Panc1 (cell line): ENCODE results near the gene EGR1. TPM values are rescaled to one million over a fixed set of nuclear protein-coding genes. Genes with fewer than 3 reads are reported as not detected.

Source experiments
- ATAC-seq: fragments of 200-7000 bp; cut with Tn5 transposase; 2 replicates; pipeline ENCODE4 v1.9.1; 2020; ENCODE audit warnings: mild to moderate bottlenecking, moderate library complexity
- BruUV-seq: library from RNA; stranded (reverse); fragments of 400-500 nt; replicated peaks from 2 replicates; lab custom pipeline; 2021; lab: Mats Ljungman, UMichigan
- CTCF ChIA-PET: fragments of 300-600 bp; sonication (Branson Sonifier 250); formaldehyde crosslinking; loops from one replicate; lab custom pipeline; 2022; ENCODE audit warnings: antibody characterized with exemption; lab: Charles Lee
- POLR2A ChIA-PET: fragments of 300-600 bp; sonication (Branson Sonifier 250); formaldehyde crosslinking; loops from one replicate; lab custom pipeline; 2022; ENCODE audit warnings: antibody characterized with exemption; lab: Charles Lee
- DNase-seq: peaks from one replicate; pipeline ENCODE4 v3.0.0-alpha.2; 2010; ENCODE audit warnings: low read depth, low spot score
- H3K27ac ChIP-seq: 2 replicates; pipeline ENCODE4 v1.5.1; 2011; ENCODE audit warnings: mild to moderate bottlenecking, low read length, inconsistent platforms
- H3K27me3 ChIP-seq: fragments of 200-500 bp; sonication (Bioruptor generic); 2 replicates; pipeline ENCODE4 v1.6.0; 2014; ENCODE audit warnings: low read length, inconsistent platforms; ENCODE audit not compliant: control insufficient read depth, insufficient read depth
- H3K36me3 ChIP-seq: fragments of 200-500 bp; sonication (Bioruptor generic); 2 replicates; pipeline ENCODE4 v1.5.1; 2014; ENCODE audit warnings: inconsistent platforms, mild to moderate bottlenecking, low read length, moderate library complexity; ENCODE audit not compliant: control insufficient read depth, insufficient read depth
- H3K4me1 ChIP-seq: 2 replicates; pipeline ENCODE4 v1.5.1; 2011; ENCODE audit warnings: inconsistent platforms, mild to moderate bottlenecking, low read length, moderate library complexity; ENCODE audit not compliant: control insufficient read depth, insufficient read depth
- H3K4me3 ChIP-seq, 2 experiments: 2 replicates each; pipeline ENCODE4 v1.5.1; 2011 to 2012; ENCODE audit warnings: low read depth in 2 of 2, low read length in 2 of 2, mild to moderate bottlenecking in 2 of 2, inconsistent platforms in 1 of 2, moderate library complexity in 1 of 2
- H3K9me3 ChIP-seq: fragments of 200-500 bp; sonication (Bioruptor generic); 2 replicates; pipeline ENCODE4 v1.5.1; 2014; ENCODE audit warnings: low read depth, mild to moderate bottlenecking, inconsistent platforms, low read length, moderate library complexity; ENCODE audit not compliant: control insufficient read depth, insufficient read depth
- CTCF ChIP-seq: fragments of 450-650 bp; IDR thresholded peaks from 2 replicates; pipeline ENCODE4 v1.5.1; 2017; ENCODE audit warnings: mild to moderate bottlenecking
- POLR2AphosphoS5 ChIP-seq: IDR thresholded peaks from 2 replicates; pipeline ENCODE4 v1.6.1; 2012; ENCODE audit warnings: mild to moderate bottlenecking, low read depth, low read length, moderate library complexity
- REST ChIP-seq, 2 experiments: IDR thresholded peaks; 2 replicates each; pipeline ENCODE4 v1.6.1; 2011 to 2012; ENCODE audit warnings: low read depth in 2 of 2, control low read depth in 1 of 2, low read length in 1 of 2, mild to moderate bottlenecking in 1 of 2, moderate library complexity in 1 of 2; ENCODE audit not compliant: insufficient read depth in 1 of 2
- SIN3A ChIP-seq: IDR thresholded peaks from 2 replicates; pipeline ENCODE4 v1.6.1; 2012; ENCODE audit warnings: low read depth, mild to moderate bottlenecking, low read length, moderate library complexity, borderline replicate concordance; ENCODE audit not compliant: insufficient read depth
- TCF7L2 ChIP-seq: IDR thresholded peaks from 2 replicates; pipeline ENCODE4 v1.6.1; 2011; ENCODE audit warnings: mild to moderate bottlenecking, low read depth, low read length, inconsistent platforms
- in situ Hi-C: cut with HindIII; loops from 2 replicates; pipeline ENCODE4 v1.10.0; 2016; ENCODE audit warnings: low sequenced_read_pairs, low pct_unique_long_range_greater_than_20kb
- intact Hi-C: fragments of 100-400 bp; cut with micrococcal nuclease; formaldehyde crosslinking; loops from one replicate; pipeline ENCODE4 v1.10.0; 2022; ENCODE audit not compliant: unreplicated experiment
- total RNA-seq: library from RNA; stranded (reverse); gene quantifications from one replicate; pipeline ENCODE4 v1.2.1, GENCODE V29; 2021; ENCODE audit not compliant: unreplicated experiment

Gene EGR1
- total RNA-seq, 1 experiment from 2014 or later, result 12.0 TPM

- DNase-seq (no peak), ATAC-seq (no peak)
- intact Hi-C loops (no loop called here), in situ Hi-C loops (no loop called here)
- ChIA-PET POLR2A (interaction anchor here (0.5 to 1.5 kb wide), 3 partner anchors 9 to 95 kb away, joined by 3 to 13 read pairs (median 4); no protein-coding TSS in a partner anchor), CTCF (interaction anchor here (0.6 kb wide), 1 partner anchor 838 kb away, joined by 6 read pairs; no protein-coding TSS in a partner anchor)
- Histone ChIP-seq H3K27me3 (no peaks in the 10 kb centered on the region), H3K4me1 (no peaks in the 10 kb centered on the region), H3K9me3 (no peaks in the 10 kb centered on the region), H3K4me3 (no peak overlapping the region), H3K27ac (no peak overlapping the region), H3K36me3 (no peaks in the 10 kb centered on the region)
- no peak for TF ChIP-seq TCF7L2
- no peak for TF ChIP-seq POLR2AphosphoS5
- TF ChIP-seq CTCF, result no peak
- BruUV-seq, result no TSS peak
Observed at GRCh38 chr5:138455232-138455930, 9.9 kb upstream of the EGR1 start.

GRCh38 chr5:138457531-138458275 lies 7.6 kb upstream of the EGR1 start:
- no TSS peak for BruUV-seq
- H3K27me3 ChIP-seq, result no peaks in the 10 kb centered on the region
- no peaks in the 10 kb centered on the region; the same call in 1 of the 2 replicates for H3K4me1 ChIP-seq
- in situ Hi-C loops, result no loop called here
- no peaks in the 10 kb centered on the region for H3K36me3 ChIP-seq
- ChIA-PET POLR2A (interaction anchor here (0.6 kb wide), 1 partner anchor 176 kb away, joined by 5 read pairs; no protein-coding TSS in a partner anchor), CTCF (no interaction called here)
- ATAC-seq (no peak), DNase-seq (no peak)
- TF ChIP-seq TCF7L2, result no peak
- no peak for TF ChIP-seq POLR2AphosphoS5
- TF ChIP-seq SIN3A, result no peak
- TF ChIP-seq CTCF, result no peak
- TF ChIP-seq REST (IDR thresholded peaks at IDR 0.05; ENCODE audit: insufficient read depth in 1 of 2, low read depth in 2 of 2, low read length in 1 of 2), result no peak
- H3K4me3 ChIP-seq, result no peak overlapping the region
- intact Hi-C loops, result no loop called here
- H3K27ac ChIP-seq, result no peak overlapping the region
- no peaks in the 10 kb centered on the region for H3K9me3 ChIP-seq
